A549 (cell line): ENCODE measurements around the gene UQCC2. TPM values are rescaled to one million over a fixed set of nuclear protein-coding genes. Genes with fewer than 3 reads are reported as not detected.

Source experiments
- ATAC-seq, 2 experiments: fragments of 200-7000 bp in 1 of 2; fragments of >200 bp in 1 of 2; cut with Nextera tagmentation in 1 of 2; cut with Tn5 transposase in 1 of 2; 3 replicates each; pipeline versions ENCODE4 v1.8.0 to v1.9.1; 2018 to 2020; ENCODE audit warnings: mild to moderate bottlenecking in 1 of 2, moderate library complexity in 1 of 2
- CTCF ChIA-PET: fragments of 300-600 bp; sonication (Branson Sonifier 250); formaldehyde crosslinking; extraction: SDS; loops from one replicate; lab custom pipeline; 2021; ENCODE audit warnings: antibody characterized with exemption, inconsistent platforms; lab: Yijun Ruan, JAX
- POLR2A ChIA-PET: fragments of 350-600 bp; formaldehyde crosslinking; extraction: SDS; loops from one replicate; lab custom pipeline; 2021; ENCODE audit warnings: antibody characterized with exemption, inconsistent platforms; lab: Yijun Ruan, JAX
- DNase-seq, 2 experiments: peaks; one replicate each; pipeline versions ENCODE4 v3.0.0 to v3.0.0-alpha.2; 2011 to 2016; ENCODE audit warnings: low read depth in 1 of 2, low spot score in 1 of 2
- FAIRE-seq: peaks from 2 replicates; lab custom pipeline; 2011; peaks lifted over from hg19 to GRCh38; lab: Jason Lieb, UNC
- H3K27ac ChIP-seq, 2 experiments: fragments of >200 bp; sonication (Bioruptor Twin); formaldehyde crosslinking; 3 replicates each; pipeline ENCODE4 v1.5.1; 2016 to 2017
- H3K4me1 ChIP-seq: fragments of >200 bp; sonication (Bioruptor Twin); formaldehyde crosslinking; 3 replicates; pipeline ENCODE4 v1.6.1; 2016
- H3K4me2 ChIP-seq: fragments of >200 bp; sonication (Bioruptor Twin); formaldehyde crosslinking; 3 replicates; pipeline ENCODE4 v1.6.1; 2016
- H3K4me3 ChIP-seq: fragments of >200 bp; sonication (Bioruptor Twin); formaldehyde crosslinking; 3 replicates; pipeline ENCODE4 v1.5.1; 2016
- H3K9me3 ChIP-seq: fragments of >200 bp; sonication (Bioruptor Twin); formaldehyde crosslinking; 3 replicates; pipeline ENCODE4 v1.6.1; 2016
- CBX8 ChIP-seq: fragments of 200-600 bp; sonication (generic); IDR thresholded peaks from 2 replicates; pipeline ENCODE4 v1.6.1; 2016
- CHD2 ChIP-seq: fragments of 150-350 bp; IDR thresholded peaks from 2 replicates; pipeline ENCODE4 v1.6.1; 2014; ENCODE audit warnings: low read length; ENCODE audit not compliant: partially characterized antibody
- CHD4 ChIP-seq: fragments of 200-600 bp; sonication (generic); IDR thresholded peaks from 2 replicates; pipeline ENCODE4 v1.6.1; 2016; ENCODE audit warnings: antibody characterized with exemption, mild to moderate bottlenecking, borderline replicate concordance
- FOSB ChIP-seq: fragments of 250-450 bp; sonication (Bioruptor Pico); IDR thresholded peaks from 2 replicates; pipeline ENCODE4 v1.5.0; 2020; ENCODE audit warnings: mild to moderate bottlenecking, moderate library complexity
- FOXS1 ChIP-seq: fragments of 250-450 bp; sonication (Bioruptor Pico); IDR thresholded peaks from 2 replicates; pipeline ENCODE4 v1.5.0; 2020; ENCODE audit warnings: mild to moderate bottlenecking, moderate library complexity
- HEYL ChIP-seq: fragments of 250-450 bp; sonication (Bioruptor Pico); IDR thresholded peaks from 2 replicates; pipeline ENCODE4 v1.8.0; 2021; ENCODE audit warnings: mild to moderate bottlenecking, moderate library complexity
- HOXA7 ChIP-seq: fragments of 250-450 bp; sonication (Bioruptor Pico); IDR thresholded peaks from 2 replicates; pipeline ENCODE4 v1.5.0; 2020; ENCODE audit warnings: mild to moderate bottlenecking, moderate library complexity
- HOXB13 ChIP-seq: fragments of 250-450 bp; sonication (Bioruptor Pico); IDR thresholded peaks from 2 replicates; pipeline ENCODE4 v1.5.0; 2020; ENCODE audit warnings: low read depth, mild to moderate bottlenecking, moderate library complexity
- KDM1A ChIP-seq: fragments of 200-600 bp; sonication (generic); IDR thresholded peaks from 2 replicates; pipeline ENCODE4 v1.6.1; 2016; ENCODE audit warnings: low read depth, mild to moderate bottlenecking
- KDM5A ChIP-seq: fragments of 200-600 bp; sonication (generic); IDR thresholded peaks from 2 replicates; pipeline ENCODE4 v1.6.1; 2016; ENCODE audit warnings: antibody characterized with exemption, mild to moderate bottlenecking
- MAFK ChIP-seq: fragments of 450-650 bp; IDR thresholded peaks from 2 replicates; pipeline ENCODE4 v1.6.1; 2014; ENCODE audit not compliant: partially characterized antibody
- MAZ ChIP-seq: fragments of 150-350 bp; IDR thresholded peaks from 2 replicates; pipeline ENCODE4 v1.6.1; 2014; ENCODE audit warnings: antibody characterized with exemption, low read depth, low read length, borderline replicate concordance
- MYC ChIP-seq: IDR thresholded peaks from 2 replicates; pipeline ENCODE4 v1.6.1; 2012; ENCODE audit warnings: mild to moderate bottlenecking, inconsistent platforms, low read length, improper control_type of control experiment, borderline replicate concordance
- NPAS2 ChIP-seq: fragments of 250-450 bp; sonication (Bioruptor Pico); IDR thresholded peaks from 2 replicates; pipeline ENCODE4 v1.8.0; 2022; ENCODE audit warnings: mild to moderate bottlenecking, moderate library complexity, borderline replicate concordance
- NR3C1 ChIP-seq: fragments of >200 bp; sonication (Bioruptor Twin); formaldehyde crosslinking; IDR thresholded peaks from 3 replicates; pipeline ENCODE4 v1.6.1; 2017
- POLR2A ChIP-seq: IDR thresholded peaks from 2 replicates; pipeline ENCODE4 v1.6.1; 2012; ENCODE audit warnings: mild to moderate bottlenecking, low read length
- RAD21 ChIP-seq, 2 experiments: fragments of >200 bp in 1 of 2; sonication (Bioruptor Twin) in 1 of 2; formaldehyde crosslinking in 1 of 2; IDR thresholded peaks in 1 of 2; conservative IDR thresholded peaks in 1 of 2; 2 replicates in 1 of 2; 3 replicates in 1 of 2; pipeline ENCODE4 v1.6.1; 2012 to 2018; ENCODE audit warnings: inconsistent platforms in 1 of 2
- RCOR1 ChIP-seq: fragments of 150-350 bp; IDR thresholded peaks from 2 replicates; pipeline ENCODE4 v1.6.1; 2014; ENCODE audit warnings: antibody characterized with exemption, low read length, low read depth
- TFCP2L1 ChIP-seq: fragments of 250-450 bp; sonication (Bioruptor Pico); IDR thresholded peaks from 2 replicates; pipeline ENCODE4 v1.5.0; 2021; ENCODE audit warnings: mild to moderate bottlenecking
- ZNF302 ChIP-seq: fragments of 250-450 bp; sonication (Bioruptor Pico); IDR thresholded peaks from 2 replicates; pipeline ENCODE4 v1.9.0; 2021; ENCODE audit warnings: inconsistent platforms, mild to moderate bottlenecking, moderate library complexity
- ZSCAN20 ChIP-seq: fragments of 250-450 bp; sonication (Bioruptor Pico); IDR thresholded peaks from 2 replicates; pipeline ENCODE4 v1.8.0; 2022; ENCODE audit warnings: mild to moderate bottlenecking, moderate library complexity
- WGBS: methylation state at CpG from one replicate; pipeline ENCODE4 v1.1.6; 2017; ENCODE audit errors: missing lambda C conversion rate; 5-methylcytosine and 5-hydroxymethylcytosine counted together
- polyA plus RNA-seq, 4 experiments: library from polyadenylated mRNA; depleted of rRNA in 3 of 4; stranded (reverse); fragments of >200 nt; fragmentation: RNase III in 1 of 4; extraction: RNeasy Plus Mini Kit Qiagen cat#74134 plus additional on column Dnase treatment in 1 of 4; gene quantifications; 2 replicates in 3 of 4; 3 replicates in 1 of 4; pipeline ENCODE4 v1.2.3, GENCODE V29; 2011 to 2017
- TF ChIP-seq, protein P1 (sequence below): fragments of 200-600 bp; sonication (generic); IDR thresholded peaks from 2 replicates; pipeline ENCODE4 v1.6.1; 2016; ENCODE audit warnings: antibody characterized with exemption, mild to moderate bottlenecking, moderate library complexity
- TF ChIP-seq, protein P2 (sequence below): fragments of 150-350 bp; IDR thresholded peaks from 2 replicates; pipeline ENCODE4 v1.6.1; 2014; ENCODE audit warnings: low read depth, mild to moderate bottlenecking, low read length
- TF ChIP-seq, protein P3 (sequence below): IDR thresholded peaks from 2 replicates; pipeline ENCODE4 v1.6.1; 2012
- TF ChIP-seq, protein P4 (sequence below): fragments of >200 bp; sonication (Bioruptor Twin); formaldehyde crosslinking; IDR thresholded peaks from 2 replicates; pipeline ENCODE4 v1.6.1; 2016
- TF ChIP-seq, protein P5 (sequence below): fragments of 250-450 bp; sonication (Bioruptor Pico); IDR thresholded peaks from 2 replicates; pipeline ENCODE4 v1.5.0; 2020; ENCODE audit warnings: low read depth, mild to moderate bottlenecking, moderate library complexity

Gene UQCC2
- polyA plus RNA-seq, 2 of the 4 experiments (the other 2 are of a cell fraction): 65.5 to 82.0 TPM

DNA sequence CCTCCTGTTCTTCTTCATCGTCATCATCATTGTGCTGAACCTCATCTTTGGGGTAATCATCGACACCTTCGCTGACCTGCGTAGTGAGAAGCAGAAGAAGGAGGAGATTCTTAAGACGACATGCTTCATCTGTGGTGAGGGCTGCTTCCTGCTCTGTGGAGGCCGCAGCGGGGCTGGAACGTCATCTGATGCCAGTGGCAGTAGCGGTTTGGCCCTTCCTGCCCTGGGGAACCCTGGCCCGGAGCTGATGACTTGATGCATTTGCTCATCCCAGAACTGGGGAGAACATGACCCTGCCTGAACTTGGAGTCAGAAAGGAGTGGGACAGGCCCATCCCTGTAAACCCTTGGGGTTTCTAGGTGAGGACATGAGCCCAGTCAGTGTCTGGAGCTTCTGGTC lies 18.7 kb downstream of the UQCC2 start:
- no peak overlapping the region for H3K4me2 ChIP-seq
- no peaks in the 10 kb centered on the region for H3K9me3 ChIP-seq
- H3K4me1 ChIP-seq: peaks cover 29% of the 10 kb centered on the region
- TF ChIP-seq CHD2 (no peak), CHD4 (no peak), RCOR1 (no peak), NR3C1 (no peak), FOSB (CRISPR knock-in tag) (no peak), ZNF302 (CRISPR knock-in tag) (no peak), ZSCAN20 (CRISPR knock-in tag) (no peak), MAZ (no peak), TFCP2L1 (CRISPR knock-in tag) (no peak), CBX8 (no peak), KDM5A (no peak)
- TF ChIP-seq, protein P1, sequence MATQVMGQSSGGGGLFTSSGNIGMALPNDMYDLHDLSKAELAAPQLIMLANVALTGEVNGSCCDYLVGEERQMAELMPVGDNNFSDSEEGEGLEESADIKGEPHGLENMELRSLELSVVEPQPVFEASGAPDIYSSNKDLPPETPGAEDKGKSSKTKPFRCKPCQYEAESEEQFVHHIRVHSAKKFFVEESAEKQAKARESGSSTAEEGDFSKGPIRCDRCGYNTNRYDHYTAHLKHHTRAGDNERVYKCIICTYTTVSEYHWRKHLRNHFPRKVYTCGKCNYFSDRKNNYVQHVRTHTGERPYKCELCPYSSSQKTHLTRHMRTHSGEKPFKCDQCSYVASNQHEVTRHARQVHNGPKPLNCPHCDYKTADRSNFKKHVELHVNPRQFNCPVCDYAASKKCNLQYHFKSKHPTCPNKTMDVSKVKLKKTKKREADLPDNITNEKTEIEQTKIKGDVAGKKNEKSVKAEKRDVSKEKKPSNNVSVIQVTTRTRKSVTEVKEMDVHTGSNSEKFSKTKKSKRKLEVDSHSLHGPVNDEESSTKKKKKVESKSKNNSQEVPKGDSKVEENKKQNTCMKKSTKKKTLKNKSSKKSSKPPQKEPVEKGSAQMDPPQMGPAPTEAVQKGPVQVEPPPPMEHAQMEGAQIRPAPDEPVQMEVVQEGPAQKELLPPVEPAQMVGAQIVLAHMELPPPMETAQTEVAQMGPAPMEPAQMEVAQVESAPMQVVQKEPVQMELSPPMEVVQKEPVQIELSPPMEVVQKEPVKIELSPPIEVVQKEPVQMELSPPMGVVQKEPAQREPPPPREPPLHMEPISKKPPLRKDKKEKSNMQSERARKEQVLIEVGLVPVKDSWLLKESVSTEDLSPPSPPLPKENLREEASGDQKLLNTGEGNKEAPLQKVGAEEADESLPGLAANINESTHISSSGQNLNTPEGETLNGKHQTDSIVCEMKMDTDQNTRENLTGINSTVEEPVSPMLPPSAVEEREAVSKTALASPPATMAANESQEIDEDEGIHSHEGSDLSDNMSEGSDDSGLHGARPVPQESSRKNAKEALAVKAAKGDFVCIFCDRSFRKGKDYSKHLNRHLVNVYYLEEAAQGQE: no peak
- TF ChIP-seq, protein P2, sequence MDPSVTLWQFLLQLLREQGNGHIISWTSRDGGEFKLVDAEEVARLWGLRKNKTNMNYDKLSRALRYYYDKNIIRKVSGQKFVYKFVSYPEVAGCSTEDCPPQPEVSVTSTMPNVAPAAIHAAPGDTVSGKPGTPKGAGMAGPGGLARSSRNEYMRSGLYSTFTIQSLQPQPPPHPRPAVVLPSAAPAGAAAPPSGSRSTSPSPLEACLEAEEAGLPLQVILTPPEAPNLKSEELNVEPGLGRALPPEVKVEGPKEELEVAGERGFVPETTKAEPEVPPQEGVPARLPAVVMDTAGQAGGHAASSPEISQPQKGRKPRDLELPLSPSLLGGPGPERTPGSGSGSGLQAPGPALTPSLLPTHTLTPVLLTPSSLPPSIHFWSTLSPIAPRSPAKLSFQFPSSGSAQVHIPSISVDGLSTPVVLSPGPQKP: no peak
- TF ChIP-seq, protein P3, sequence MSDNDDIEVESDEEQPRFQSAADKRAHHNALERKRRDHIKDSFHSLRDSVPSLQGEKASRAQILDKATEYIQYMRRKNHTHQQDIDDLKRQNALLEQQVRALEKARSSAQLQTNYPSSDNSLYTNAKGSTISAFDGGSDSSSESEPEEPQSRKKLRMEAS: no peak
- TF ChIP-seq, all 56 proteins: peak for 0
- CTCF ChIA-PET: interaction anchor here (1.4 to 3.7 kb wide), 4 partner anchors 9 to 107 kb away, joined by 3 to 15 read pairs (median 6); partner anchors contain the start of gene UQCC2
- WGBS: 99% methylated on average over 6 of the region's 10 CpGs
- no peak for FAIRE-seq
- no peak overlapping the region for H3K27ac ChIP-seq
- no peak for ATAC-seq
- no peak for DNase-seq
- H3K4me3 ChIP-seq: no peak overlapping the region
- POLR2A ChIA-PET: interaction anchor here (1.2 kb wide), 1 partner anchor 19 kb away, joined by 4 read pairs; the partner anchor contains the start of gene UQCC2

DNA sequence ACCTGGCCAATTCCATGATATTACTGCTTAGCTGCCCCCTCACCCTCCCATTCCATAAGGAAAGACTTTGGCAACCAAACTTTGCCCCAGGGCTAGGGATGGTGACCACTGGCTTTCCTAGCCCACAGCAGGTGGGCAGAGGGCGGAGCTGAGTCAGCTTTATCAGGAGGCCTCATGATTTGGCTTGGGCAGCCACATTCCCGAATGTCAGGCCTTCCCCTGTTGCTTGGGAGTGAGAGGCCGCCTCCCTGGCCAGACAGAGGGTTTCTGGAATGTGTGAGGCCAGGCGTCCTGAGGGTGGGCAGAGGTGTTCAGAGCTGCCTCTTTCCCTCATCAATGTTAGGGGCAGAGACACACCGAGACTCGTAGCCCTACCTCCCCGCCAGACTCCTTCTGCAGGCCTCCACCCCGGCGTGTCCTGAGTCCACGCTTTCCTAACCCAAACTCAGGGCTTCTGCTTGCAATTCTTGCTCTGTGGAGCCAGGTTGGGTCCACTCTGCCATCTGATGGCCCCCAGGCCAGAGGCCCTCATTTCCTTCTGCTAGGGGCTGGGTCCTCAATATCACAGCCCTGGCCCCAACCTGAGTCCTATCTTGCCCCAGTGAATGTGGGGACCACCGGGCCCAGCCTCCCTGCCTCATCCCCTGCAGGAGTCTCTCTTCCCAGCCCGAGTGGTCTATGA lies 19.3 kb downstream of the UQCC2 start:
- 84% methylated on average over 11 of the region's 12 CpGs for WGBS
- no peak overlapping the region for H3K4me3 ChIP-seq
- ATAC-seq: no peak
- no peak overlapping the region for H3K4me2 ChIP-seq
- H3K4me1 ChIP-seq: peaks cover 26% of the 10 kb centered on the region
- POLR2A ChIA-PET: interaction anchor here (1.2 kb wide), 1 partner anchor 19 kb away, joined by 4 read pairs; the partner anchor contains the start of gene UQCC2
- CTCF ChIA-PET: interaction anchor here (1.1 to 3.7 kb wide), 4 partner anchors 9 to 106 kb away, joined by 3 to 15 read pairs (median 6); no protein-coding TSS in a partner anchor
- TF ChIP-seq MAFK (peak; percentile 61), KDM1A (no peak)
- TF ChIP-seq, all 56 proteins: peak for 1
- no peaks in the 10 kb centered on the region for H3K9me3 ChIP-seq
- DNase-seq (no peak), FAIRE-seq (no peak)
- peak overlapping the region in 1 of 2 experiments; percentile 29; a peak in 1 of 6 replicates for H3K27ac ChIP-seq

DNA sequence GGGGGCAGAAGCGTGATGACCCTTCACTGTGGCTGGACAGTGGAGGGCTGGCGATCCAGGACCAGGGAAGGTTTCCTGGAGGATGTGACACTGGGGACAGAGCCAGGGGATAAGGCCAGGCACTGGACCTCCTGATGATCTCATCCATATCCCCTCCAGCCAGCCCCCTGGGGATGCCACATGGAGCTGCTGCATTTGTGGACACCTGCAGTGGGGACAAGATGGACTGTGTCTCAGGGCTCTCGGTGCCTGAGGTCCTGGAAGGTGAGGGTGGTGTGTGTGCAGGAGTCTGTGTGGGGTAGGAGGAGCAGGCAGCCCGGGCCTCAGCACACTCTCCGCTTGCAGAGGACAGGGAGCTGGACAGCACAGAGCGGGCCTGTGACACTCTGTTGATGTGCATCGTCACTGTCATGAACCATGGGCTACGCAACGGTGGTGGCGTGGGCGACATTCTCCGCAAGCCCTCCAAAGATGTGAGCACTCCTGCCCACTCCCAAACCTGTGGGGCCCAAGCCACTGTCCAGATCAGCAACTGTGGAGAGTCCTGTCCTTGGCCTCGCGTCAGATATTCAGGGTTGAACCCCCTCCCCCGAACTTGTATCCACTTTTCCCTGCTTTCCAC lies 19.9 kb downstream of the UQCC2 start:
- CTCF ChIA-PET: interaction anchor here (1.1 to 1.3 kb wide), 2 partner anchors 10 to 19 kb away, joined by 3 to 9 read pairs; no protein-coding TSS in a partner anchor
- POLR2A ChIA-PET: interaction anchor here (1.2 kb wide), 1 partner anchor 20 kb away, joined by 4 read pairs; the partner anchor contains the start of gene UQCC2
- no peak overlapping the region for H3K4me2 ChIP-seq
- TF ChIP-seq POLR2A: no peak
- no peak for TF ChIP-seq RAD21 (conservative IDR thresholded peaks at IDR 0.05 in 1 of 2, IDR thresholded peaks at IDR 0.05 in 1 of 2)
- no peak for TF ChIP-seq MYC
- TF ChIP-seq HEYL (CRISPR knock-in tag): no peak
- no peak for TF ChIP-seq FOXS1 (CRISPR knock-in tag)
- TF ChIP-seq NPAS2 (CRISPR knock-in tag): no peak
- TF ChIP-seq CHD4: no peak
- TF ChIP-seq HOXB13 (CRISPR knock-in tag): no peak
- TF ChIP-seq, protein P4, sequence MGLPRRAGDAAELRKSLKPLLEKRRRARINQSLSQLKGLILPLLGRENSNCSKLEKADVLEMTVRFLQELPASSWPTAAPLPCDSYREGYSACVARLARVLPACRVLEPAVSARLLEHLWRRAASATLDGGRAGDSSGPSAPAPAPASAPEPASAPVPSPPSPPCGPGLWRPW: no peak
- no peak for TF ChIP-seq FOSB (CRISPR knock-in tag)
- TF ChIP-seq, protein P5, sequence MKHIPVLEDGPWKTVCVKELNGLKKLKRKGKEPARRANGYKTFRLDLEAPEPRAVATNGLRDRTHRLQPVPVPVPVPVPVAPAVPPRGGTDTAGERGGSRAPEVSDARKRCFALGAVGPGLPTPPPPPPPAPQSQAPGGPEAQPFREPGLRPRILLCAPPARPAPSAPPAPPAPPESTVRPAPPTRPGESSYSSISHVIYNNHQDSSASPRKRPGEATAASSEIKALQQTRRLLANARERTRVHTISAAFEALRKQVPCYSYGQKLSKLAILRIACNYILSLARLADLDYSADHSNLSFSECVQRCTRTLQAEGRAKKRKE (CRISPR knock-in tag): no peak
- no peak for TF ChIP-seq HOXA7 (CRISPR knock-in tag)
- no peak for TF ChIP-seq ZNF302 (CRISPR knock-in tag)
- no peak for FAIRE-seq
- H3K4me3 ChIP-seq: no peak overlapping the region
- H3K4me1 ChIP-seq: peaks cover 20% of the 10 kb centered on the region
- ATAC-seq: no peak
- no peak for DNase-seq
- no peak overlapping the region for H3K27ac ChIP-seq
- H3K9me3 ChIP-seq: no peaks in the 10 kb centered on the region
- 92% methylated on average over 7 of the region's 15 CpGs for WGBS
